Measurements from ENCODE around the gene FLOT1. TPM values are rescaled to one million over a fixed set of nuclear protein-coding genes. Genes with fewer than 3 reads are reported as not detected.
A peak's percentile ranks its signal among the peaks of the same experiment; 100 is the strongest.

The FLOT1 gene, protein sequence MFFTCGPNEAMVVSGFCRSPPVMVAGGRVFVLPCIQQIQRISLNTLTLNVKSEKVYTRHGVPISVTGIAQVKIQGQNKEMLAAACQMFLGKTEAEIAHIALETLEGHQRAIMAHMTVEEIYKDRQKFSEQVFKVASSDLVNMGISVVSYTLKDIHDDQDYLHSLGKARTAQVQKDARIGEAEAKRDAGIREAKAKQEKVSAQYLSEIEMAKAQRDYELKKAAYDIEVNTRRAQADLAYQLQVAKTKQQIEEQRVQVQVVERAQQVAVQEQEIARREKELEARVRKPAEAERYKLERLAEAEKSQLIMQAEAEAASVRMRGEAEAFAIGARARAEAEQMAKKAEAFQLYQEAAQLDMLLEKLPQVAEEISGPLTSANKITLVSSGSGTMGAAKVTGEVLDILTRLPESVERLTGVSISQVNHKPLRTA
- total RNA-seq = 100 to 1,000 TPM in 3 of 4 donors, 10 to 100 TPM in 1; 96.9 to 127 (median 117) TPM

DNA sequence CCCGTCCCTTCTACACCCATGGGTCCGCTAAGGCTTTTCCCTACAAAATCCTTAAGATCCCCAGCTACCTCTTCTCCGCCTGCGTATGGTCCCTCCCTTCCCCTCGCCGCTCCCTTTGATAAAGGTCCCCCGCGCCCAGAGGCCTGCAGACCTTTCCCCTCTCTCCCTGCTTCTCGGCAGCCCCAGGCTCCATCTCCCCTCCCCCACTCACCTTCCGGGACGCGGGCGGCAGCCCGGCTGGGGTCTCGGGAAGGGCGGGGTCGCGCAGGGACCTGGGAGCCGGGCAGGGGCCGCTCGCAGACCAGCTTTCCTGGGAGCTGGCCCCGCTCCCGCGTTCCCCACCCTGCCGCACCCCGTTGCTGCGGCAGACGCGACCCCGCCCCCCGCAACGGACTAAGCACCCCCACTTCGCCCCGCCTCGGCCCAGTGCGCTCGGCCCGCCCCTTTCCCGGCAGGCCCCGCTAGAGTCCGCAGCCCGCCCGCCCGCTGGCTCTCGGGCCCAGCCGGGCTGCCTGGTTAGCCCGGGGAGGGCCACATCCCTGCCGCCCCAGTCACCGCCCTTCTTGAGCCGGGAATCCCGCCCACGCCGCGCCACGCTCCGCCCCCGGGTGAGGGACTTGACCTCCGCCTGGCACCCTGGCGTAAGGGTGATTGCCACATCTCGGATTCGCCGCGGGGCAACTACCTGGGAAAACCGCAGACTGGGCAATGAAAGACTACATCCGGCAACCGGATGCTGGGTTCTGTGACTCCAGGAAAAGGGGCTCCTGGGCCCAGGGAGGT, at the start of gene FLOT1:
Gene FLOT1, minus strand, starts transcription at position 372 of the 783 bp plus-strand sequence. CDS start 498 bp downstream, outside the sequence.
- ATAC-seq = peak; percentile 79 to 84

DNA sequence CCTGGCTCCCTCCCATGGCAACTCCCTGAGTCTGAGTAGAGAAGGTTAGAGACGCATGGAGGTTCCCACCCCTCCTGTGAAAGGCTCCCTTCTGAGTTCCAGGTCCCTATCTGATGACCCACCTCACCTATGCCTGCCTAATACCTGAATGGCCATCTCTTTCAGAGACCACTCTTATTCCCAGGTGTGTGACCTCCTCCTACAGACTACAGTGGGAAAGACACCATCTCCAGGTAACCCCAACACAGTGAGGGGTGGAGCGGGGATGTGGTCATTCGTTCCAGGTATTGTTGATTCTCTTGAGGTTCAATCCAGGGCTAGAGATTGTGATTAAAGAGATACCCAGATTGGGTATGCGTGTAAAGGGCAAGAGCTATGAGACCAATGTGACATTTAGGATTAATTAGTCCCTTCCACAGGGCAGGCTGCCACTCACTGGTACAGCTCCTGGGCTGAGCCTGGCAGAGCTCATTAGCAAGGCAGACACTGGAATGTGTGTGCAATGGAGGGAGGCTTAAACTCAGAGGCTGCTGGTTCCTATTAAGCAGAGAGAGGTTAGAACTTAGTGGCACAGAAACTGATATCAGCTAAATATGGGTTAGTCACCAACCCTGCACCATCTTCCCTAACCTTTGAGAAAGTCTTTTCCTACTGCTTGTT, 48.4 kb upstream of the FLOT1 start:
- H3K4me1 ChIP-seq = no peaks in the 10 kb centered on the region
- intact Hi-C loops (cut with DNase I; ENCODE audit: low total_unique reads) = no loop called here
- in situ Hi-C loops (cut with MboI; ENCODE audit: low sequenced_read_pairs in 4 of 4) = no loop called here
- ATAC-seq (no peak), DNase-seq (no peak)
- H3K27ac ChIP-seq = no peak overlapping the region
- H3K9me3 ChIP-seq = no peaks in the 10 kb centered on the region
- H3K27me3 ChIP-seq = no peaks in the 10 kb centered on the region
- no peak for TF ChIP-seq POLR2A (IDR thresholded peaks at IDR 0.05)
- TF ChIP-seq, protein P1, sequence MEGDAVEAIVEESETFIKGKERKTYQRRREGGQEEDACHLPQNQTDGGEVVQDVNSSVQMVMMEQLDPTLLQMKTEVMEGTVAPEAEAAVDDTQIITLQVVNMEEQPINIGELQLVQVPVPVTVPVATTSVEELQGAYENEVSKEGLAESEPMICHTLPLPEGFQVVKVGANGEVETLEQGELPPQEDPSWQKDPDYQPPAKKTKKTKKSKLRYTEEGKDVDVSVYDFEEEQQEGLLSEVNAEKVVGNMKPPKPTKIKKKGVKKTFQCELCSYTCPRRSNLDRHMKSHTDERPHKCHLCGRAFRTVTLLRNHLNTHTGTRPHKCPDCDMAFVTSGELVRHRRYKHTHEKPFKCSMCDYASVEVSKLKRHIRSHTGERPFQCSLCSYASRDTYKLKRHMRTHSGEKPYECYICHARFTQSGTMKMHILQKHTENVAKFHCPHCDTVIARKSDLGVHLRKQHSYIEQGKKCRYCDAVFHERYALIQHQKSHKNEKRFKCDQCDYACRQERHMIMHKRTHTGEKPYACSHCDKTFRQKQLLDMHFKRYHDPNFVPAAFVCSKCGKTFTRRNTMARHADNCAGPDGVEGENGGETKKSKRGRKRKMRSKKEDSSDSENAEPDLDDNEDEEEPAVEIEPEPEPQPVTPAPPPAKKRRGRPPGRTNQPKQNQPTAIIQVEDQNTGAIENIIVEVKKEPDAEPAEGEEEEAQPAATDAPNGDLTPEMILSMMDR (IDR thresholded peaks at IDR 0.05 in 4 of 5, conservative IDR thresholded peaks at IDR 0.05 in 1 of 5) = no peak
- no peaks in the 10 kb centered on the region for H3K36me3 ChIP-seq
- H3K4me3 ChIP-seq = no peak overlapping the region

More for the DNA sequence above, at the start of gene FLOT1:
- Histone ChIP-seq H3K9me3 (no peaks in the 10 kb centered on the region), H3K27me3 (no peaks in the 10 kb centered on the region), H3K4me1 (peaks cover 22 to 24% of the 10 kb centered on the region in 2 donors), H3K27ac (peak within 1 kb of the TSS; percentile 86 to 94 (median 86)), H3K4me3 (peak within 1 kb of the TSS; percentile 63 to 83 (median 74)), H3K36me3 (peaks cover 0 to 37% of the 10 kb centered on the region in 2 donors)
- in situ Hi-C loops (cut with MboI; ENCODE audit: low sequenced_read_pairs in 4 of 4) = loop anchor here in 3 of 4 donors (10.0 to 25.0 kb wide), 3 partner anchors 82 to 145 kb away; partner anchors contain the start of gene DDR1 (in 1 of the 3)
- intact Hi-C loops (cut with DNase I; ENCODE audit: low total_unique reads) = loop anchor here (1.0 to 10.0 kb wide), 4 partner anchors 10 to 345 kb away; partner anchors contain the start of genes TUBB and VARS2
- peak; percentile 70 to 71 for TF ChIP-seq POLR2A (IDR thresholded peaks at IDR 0.05)
- TF ChIP-seq, protein P1 (IDR thresholded peaks at IDR 0.05 in 4 of 5, conservative IDR thresholded peaks at IDR 0.05 in 1 of 5) = peak in 1 of 5 experiments; percentile 8
- DNase-seq = peak; percentile 93 to 98

DNA sequence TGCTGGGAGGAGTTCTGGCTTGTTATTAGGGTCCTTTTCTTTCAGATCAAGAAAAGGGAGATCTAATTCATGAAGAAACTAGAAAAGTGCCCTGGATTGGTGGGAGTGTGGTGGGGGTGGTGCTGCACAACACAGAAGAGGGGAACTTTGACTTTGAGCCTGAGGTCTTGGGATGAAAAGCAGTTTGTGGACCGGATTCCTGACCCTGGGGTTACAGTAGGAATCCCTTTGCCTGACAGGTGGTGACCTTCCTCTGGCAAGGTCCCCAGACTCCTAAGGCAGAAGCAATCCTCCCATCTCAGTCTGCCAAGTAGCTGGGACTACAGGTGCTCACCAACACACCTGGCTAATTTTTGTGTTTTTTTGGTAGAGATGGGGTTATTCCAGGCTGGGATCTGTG, 47.1 kb upstream of the FLOT1 start:
- no peaks in the 10 kb centered on the region for H3K27me3 ChIP-seq
- DNase-seq = no peak
- intact Hi-C loops (cut with DNase I; ENCODE audit: low total_unique reads) (no loop called here), in situ Hi-C loops (cut with MboI; ENCODE audit: low sequenced_read_pairs in 4 of 4) (no loop called here)
- H3K4me3 ChIP-seq = no peak overlapping the region
- no peaks in the 10 kb centered on the region for H3K9me3 ChIP-seq
- no peak for TF ChIP-seq POLR2A (IDR thresholded peaks at IDR 0.05)
- TF ChIP-seq, protein P1 (IDR thresholded peaks at IDR 0.05 in 4 of 5, conservative IDR thresholded peaks at IDR 0.05 in 1 of 5) = no peak
- no peaks in the 10 kb centered on the region for H3K4me1 ChIP-seq
- H3K27ac ChIP-seq = no peak overlapping the region
- ATAC-seq = no peak
- H3K36me3 ChIP-seq = no peaks in the 10 kb centered on the region

DNA sequence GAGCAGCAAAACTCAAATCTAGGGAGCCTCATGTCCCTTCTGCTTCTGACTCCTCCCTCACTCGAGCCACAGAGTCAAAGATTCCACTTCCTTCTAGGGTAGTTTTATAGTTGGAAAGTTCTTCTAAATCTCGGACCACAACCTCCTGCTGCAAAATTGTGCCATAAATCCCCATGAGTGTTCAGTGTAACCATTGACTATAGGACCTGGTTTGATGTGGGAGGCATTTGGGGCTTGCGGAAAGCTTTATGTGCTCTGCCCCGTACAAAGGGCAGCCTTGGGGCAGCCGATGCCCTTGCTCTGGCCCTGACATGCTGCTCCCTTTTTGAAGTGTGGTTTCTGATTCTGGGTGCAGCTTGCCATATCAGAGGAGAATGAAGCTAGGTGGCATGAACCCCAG, 45.5 kb upstream of the FLOT1 start:
- H3K9me3 ChIP-seq = no peaks in the 10 kb centered on the region
- H3K27me3 ChIP-seq = no peaks in the 10 kb centered on the region
- H3K27ac ChIP-seq = peak overlapping the region in 1 of 4 donors; percentile 36
- in situ Hi-C loops (cut with MboI; ENCODE audit: low sequenced_read_pairs in 4 of 4) (no loop called here), intact Hi-C loops (cut with DNase I; ENCODE audit: low total_unique reads) (no loop called here)
- ATAC-seq (peak; percentile 21 to 70), DNase-seq (peak in 1 of 2 donors; percentile 4)
- peaks cover 0 to under 1% of the 10 kb centered on the region in 2 donors for H3K4me1 ChIP-seq
- TF ChIP-seq POLR2A (IDR thresholded peaks at IDR 0.05) = peak in 1 of 2 donors; percentile 31
- TF ChIP-seq, protein P1 (IDR thresholded peaks at IDR 0.05 in 4 of 5, conservative IDR thresholded peaks at IDR 0.05 in 1 of 5) = no peak
- H3K36me3 ChIP-seq = no peaks in the 10 kb centered on the region
- no peak overlapping the region for H3K4me3 ChIP-seq
